Measurements from ENCODE around the gene ABHD5.
A peak's percentile ranks its signal among the peaks of the same experiment; 100 is the strongest.

ABHD5 gene

GRCh38 chr3:43755516-43756200 is 64.9 kb downstream of the ABHD5 start:
- no peak for DNase-seq (ENCODE audit: low read depth in 1 of 2, low spot score in 1 of 2)
- in situ Hi-C loops (cut with HindIII; ENCODE audit: low pct_unique_long_range_greater_than_20kb, low sequenced_read_pairs): no loop called here
- no peak for TF ChIP-seq JUND (IDR thresholded peaks at IDR 0.05; ENCODE audit: low read depth)

- in situ Hi-C loops (cut with HindIII; ENCODE audit: low pct_unique_long_range_greater_than_20kb, low sequenced_read_pairs): no loop called here
These were observed 67.1 kb downstream of the ABHD5 start for GRCh38 chr3:43757666-43758321.

GRCh38 chr3:43758592-43759225 is 68.0 kb downstream of the ABHD5 start:
- in situ Hi-C loops (cut with HindIII; ENCODE audit: low pct_unique_long_range_greater_than_20kb, low sequenced_read_pairs): no loop called here
- no peak for DNase-seq (ENCODE audit: low read depth in 1 of 2, low spot score in 1 of 2)
- no peak for TF ChIP-seq JUND (IDR thresholded peaks at IDR 0.05; ENCODE audit: low read depth)

More at GRCh38 chr3:43757666-43758321, 67.1 kb downstream of the ABHD5 start:
- TF ChIP-seq JUND (IDR thresholded peaks at IDR 0.05; ENCODE audit: low read depth): no peak
- DNase-seq (ENCODE audit: low read depth in 1 of 2, low spot score in 1 of 2): no peak

GRCh38 chr3:43759297-43759782 is 68.6 kb downstream of the ABHD5 start:
- TF ChIP-seq JUND (IDR thresholded peaks at IDR 0.05; ENCODE audit: low read depth): no peak
- DNase-seq (ENCODE audit: low read depth in 1 of 2, low spot score in 1 of 2): peak in 1 of 2 experiments; percentile 51
- in situ Hi-C loops (cut with HindIII; ENCODE audit: low pct_unique_long_range_greater_than_20kb, low sequenced_read_pairs): no loop called here

GRCh38 chr3:43759938-43760337 is 69.2 kb downstream of the ABHD5 start:
- in situ Hi-C loops (cut with HindIII; ENCODE audit: low pct_unique_long_range_greater_than_20kb, low sequenced_read_pairs): no loop called here
- no peak for TF ChIP-seq JUND (IDR thresholded peaks at IDR 0.05; ENCODE audit: low read depth)
- no peak for DNase-seq (ENCODE audit: low read depth in 1 of 2, low spot score in 1 of 2)

- TF ChIP-seq JUND (IDR thresholded peaks at IDR 0.05; ENCODE audit: low read depth): no peak
- DNase-seq (ENCODE audit: low read depth in 1 of 2, low spot score in 1 of 2): no peak
- in situ Hi-C loops (cut with HindIII; ENCODE audit: low pct_unique_long_range_greater_than_20kb, low sequenced_read_pairs): no loop called here
These were observed 70.2 kb downstream of the ABHD5 start for GRCh38 chr3:43760938-43761337.

- no peak for TF ChIP-seq JUND (IDR thresholded peaks at IDR 0.05; ENCODE audit: low read depth)
- DNase-seq (ENCODE audit: low read depth in 1 of 2, low spot score in 1 of 2): no peak
- in situ Hi-C loops (cut with HindIII; ENCODE audit: low pct_unique_long_range_greater_than_20kb, low sequenced_read_pairs): no loop called here
These were observed 71.7 kb downstream of the ABHD5 start for GRCh38 chr3:43762451-43762850.

- TF ChIP-seq JUND (IDR thresholded peaks at IDR 0.05; ENCODE audit: low read depth): no peak
- in situ Hi-C loops (cut with HindIII; ENCODE audit: low pct_unique_long_range_greater_than_20kb, low sequenced_read_pairs): no loop called here
- DNase-seq (ENCODE audit: low read depth in 1 of 2, low spot score in 1 of 2): no peak
These were observed 73.3 kb downstream of the ABHD5 start for GRCh38 chr3:43764056-43764455.

- no peak for DNase-seq (ENCODE audit: low read depth in 1 of 2, low spot score in 1 of 2)
- in situ Hi-C loops (cut with HindIII; ENCODE audit: low pct_unique_long_range_greater_than_20kb, low sequenced_read_pairs): no loop called here
- no peak for TF ChIP-seq JUND (IDR thresholded peaks at IDR 0.05; ENCODE audit: low read depth)
These were observed 73.7 kb downstream of the ABHD5 start for GRCh38 chr3:43764471-43764870.

GRCh38 chr3:43765521-43765971 is 74.8 kb downstream of the ABHD5 start:
- in situ Hi-C loops (cut with HindIII; ENCODE audit: low pct_unique_long_range_greater_than_20kb, low sequenced_read_pairs): no loop called here
- TF ChIP-seq JUND (IDR thresholded peaks at IDR 0.05; ENCODE audit: low read depth): no peak
- no peak for DNase-seq (ENCODE audit: low read depth in 1 of 2, low spot score in 1 of 2)

GRCh38 chr3:43766672-43767465 is 76.1 kb downstream of the ABHD5 start:
- TF ChIP-seq JUND (IDR thresholded peaks at IDR 0.05; ENCODE audit: low read depth): no peak
- DNase-seq (ENCODE audit: low read depth in 1 of 2, low spot score in 1 of 2): no peak
- in situ Hi-C loops (cut with HindIII; ENCODE audit: low pct_unique_long_range_greater_than_20kb, low sequenced_read_pairs): no loop called here

GRCh38 chr3:43768381-43768973 is 77.7 kb downstream of the ABHD5 start:
- DNase-seq (ENCODE audit: low read depth in 1 of 2, low spot score in 1 of 2): no peak
- in situ Hi-C loops (cut with HindIII; ENCODE audit: low pct_unique_long_range_greater_than_20kb, low sequenced_read_pairs): no loop called here
- no peak for TF ChIP-seq JUND (IDR thresholded peaks at IDR 0.05; ENCODE audit: low read depth)

Data from T47D (cell line).